HG02970 (cell line): ENCODE measurements around the gene CCDC149.

Source experiments
- ATAC-seq: cut with Tn5 transposase; IDR thresholded peaks from one replicate; pipeline ENCODE4 v1.9.1; 2021; ENCODE audit warnings: mild to moderate bottlenecking, moderate library complexity, moderate number of reproducible peaks; ENCODE audit not compliant: unreplicated experiment, low FRiP score

The CCDC149 gene

GRCh38 chr4:24884902-24885301 is 27.9 kb downstream of the CCDC149 start:
- ATAC-seq, result no peak

GRCh38 chr4:24881508-24882196 is 31.2 kb downstream of the CCDC149 start:
- no peak for ATAC-seq

- ATAC-seq, result no peak
Measured at GRCh38 chr4:24880186-24880585, 32.7 kb downstream of the CCDC149 start.

GRCh38 chr4:24878636-24879016 is 34.2 kb downstream of the CCDC149 start:
- no peak for ATAC-seq

- no peak for ATAC-seq
Measured at GRCh38 chr4:24877868-24878635, 34.8 kb downstream of the CCDC149 start.

- ATAC-seq, result no peak
Measured at GRCh38 chr4:24876431-24876830, 36.4 kb downstream of the CCDC149 start.

- no peak for ATAC-seq
Measured at GRCh38 chr4:24872720-24873119, 40.1 kb downstream of the CCDC149 start.

- ATAC-seq, result no peak
Measured at GRCh38 chr4:24871210-24871609, 41.6 kb downstream of the CCDC149 start.

- no peak for ATAC-seq
Measured at GRCh38 chr4:24867766-24868296, 45.0 kb downstream of the CCDC149 start.

- ATAC-seq, result no peak
Measured at GRCh38 chr4:24867251-24867650, 45.6 kb downstream of the CCDC149 start.

- no peak for ATAC-seq
Measured at GRCh38 chr4:24865401-24865800, 47.4 kb downstream of the CCDC149 start.

- no peak for ATAC-seq
Measured at GRCh38 chr4:24863799-24864198, 49.0 kb downstream of the CCDC149 start.

- ATAC-seq, result no peak
Measured at GRCh38 chr4:24862073-24862751, 50.6 kb downstream of the CCDC149 start.

- ATAC-seq, result no peak
Measured at GRCh38 chr4:24858550-24858949, 54.3 kb downstream of the CCDC149 start.

GRCh38 chr4:24858026-24858425 is 54.8 kb downstream of the CCDC149 start:
- ATAC-seq, result no peak

GRCh38 chr4:24856586-24856985 is 56.3 kb downstream of the CCDC149 start:
- ATAC-seq, result no peak

GRCh38 chr4:24855741-24856140 is 57.1 kb downstream of the CCDC149 start:
- no peak for ATAC-seq

GRCh38 chr4:24853142-24853541 is 59.7 kb downstream of the CCDC149 start:
- no peak for ATAC-seq

GRCh38 chr4:24850674-24851073 is 62.2 kb downstream of the CCDC149 start:
- ATAC-seq, result no peak

GRCh38 chr4:24849756-24850155 is 63.1 kb downstream of the CCDC149 start:
- ATAC-seq, result no peak

- ATAC-seq, result no peak
Measured at GRCh38 chr4:24849351-24849750, 63.5 kb downstream of the CCDC149 start.
